Small intestine (tissue), 7 donors: ENCODE measurements around the gene CDH24. TPM values are rescaled to one million over a fixed set of nuclear protein-coding genes. Genes with fewer than 3 reads are reported as not detected.
A peak's percentile ranks its signal among the peaks of the same experiment; 100 is the strongest.
"Not testable (repeated sequence)": the region's sequence is repeated elsewhere in the genome, so short reads cannot be mapped to it uniquely, and the experiment has no call there.

Source experiments
- DNase-seq, 2 donors: peaks; one replicate each; pipeline versions ENCODE4 v3.0.0 to v3.0.0-alpha.2; 2013
- FAIRE-seq: peaks from 2 replicates; lab custom pipeline; 2012; peaks lifted over from hg19 to GRCh38; lab: Jason Lieb, UNC
- H3K27ac ChIP-seq, 3 donors: one replicate each; pipeline ENCODE4 v1.5.1; 2013; ENCODE audit warnings: low read length in 2 of 3, mild to moderate bottlenecking in 2 of 3, control low read depth in 1 of 3, inconsistent platforms in 1 of 3, low read depth in 1 of 3, moderate library complexity in 1 of 3
- H3K27me3 ChIP-seq, 3 donors: one replicate each; pipeline ENCODE4 v1.6.1; 2013; ENCODE audit warnings: low read length in 3 of 3, inconsistent platforms in 1 of 3; ENCODE audit not compliant: control insufficient read depth in 3 of 3, insufficient read depth in 3 of 3
- H3K36me3 ChIP-seq, 3 donors: one replicate each; pipeline ENCODE4 v1.6.1; 2013; ENCODE audit warnings: low read length in 3 of 3, inconsistent platforms in 1 of 3, low read depth in 1 of 3, mild to moderate bottlenecking in 1 of 3, moderate library complexity in 1 of 3; ENCODE audit not compliant: control insufficient read depth in 3 of 3, insufficient read depth in 2 of 3
- H3K4me1 ChIP-seq, 3 donors: one replicate each; pipeline ENCODE4 v1.6.1; 2013; ENCODE audit warnings: low read length in 2 of 3, inconsistent platforms in 1 of 3, low read depth in 1 of 3, mild to moderate bottlenecking in 1 of 3, moderate library complexity in 1 of 3; ENCODE audit not compliant: control insufficient read depth in 3 of 3, insufficient read depth in 2 of 3
- H3K4me3 ChIP-seq, 3 donors: one replicate each; pipeline ENCODE4 v1.5.1; 2013; ENCODE audit warnings: low read length in 3 of 3, control low read depth in 1 of 3, inconsistent platforms in 1 of 3, low read depth in 1 of 3, mild to moderate bottlenecking in 1 of 3, moderate library complexity in 1 of 3
- H3K9me3 ChIP-seq, 2 donors: one replicate each; pipeline ENCODE4 v1.6.1; 2013; ENCODE audit warnings: low read depth in 1 of 2, low read length in 1 of 2; ENCODE audit not compliant: control insufficient read depth in 2 of 2, insufficient read depth in 1 of 2
- WGBS, 3 donors: extraction: QIAGEN DNeasy Blood & Tissue Kit; methylation state at CpG; one replicate each; pipeline ENCODE4 v1.1.7; 2013; 5-methylcytosine and 5-hydroxymethylcytosine counted together
- polyA plus RNA-seq, 4 donors: library from polyadenylated mRNA; stranded (reverse) in 3 of 4; unstranded in 1 of 4; fragments of 200-250 nt in 3 of 4; fragments of 120-200 nt in 1 of 4; gene quantifications; one replicate each; pipeline versions ENCODE4 v1.2.1 to v1.2.3, GENCODE V29; 2013
- donor health status: healthy with polysubstance abuse.
- donor health status: control.
- donor health status: control.
- donor health status: Bipolar disorder and iron deficiency.
- donor health status: healthy.

The CDH24 gene
- polyA plus RNA-seq, 4 donors, result 0.22 to 4.3 (median 2.5) TPM

GRCh38 chr14:23005451-23006187 is 51.7 kb downstream of the CDH24 start:
- WGBS, 3 donors, result 67 to 71% (median 68%) methylated on average over 3 of the region's 3 CpGs
- no peak for FAIRE-seq
- peak overlapping the region in 2 of 3 donors; percentile 8 to 91 for H3K27ac ChIP-seq
- no peaks in the 10 kb centered on the region for H3K36me3 ChIP-seq
- H3K4me3 ChIP-seq, result peak overlapping the region in 2 of 3 donors; percentile 11 to 72
- no peak for DNase-seq
- H3K9me3 ChIP-seq, result no peaks in the 10 kb centered on the region
- peaks cover 0 to 20% (median 3%) of the 10 kb centered on the region in 3 donors for H3K4me1 ChIP-seq
- no peaks in the 10 kb centered on the region for H3K27me3 ChIP-seq

- not testable (repeated sequence) for DNase-seq, H3K9me3 ChIP-seq, H3K27ac ChIP-seq, H3K27me3 ChIP-seq, H3K36me3 ChIP-seq, H3K4me3 ChIP-seq, FAIRE-seq
- H3K4me1 ChIP-seq, result peaks cover 0 to 14% (median 3%) of the 10 kb centered on the region in 3 donors
- WGBS, 3 donors, result 94 to 97% (median 97%) methylated on average over 4 of the region's 4 CpGs
These were observed 53.0 kb downstream of the CDH24 start for GRCh38 chr14:23004274-23004673.

- DNase-seq, result no peak
- H3K36me3 ChIP-seq, result peaks cover 0 to 10% (median 0%) of the 10 kb centered on the region in 3 donors
- no peak overlapping the region for H3K27ac ChIP-seq
- H3K27me3 ChIP-seq, result no peaks in the 10 kb centered on the region
- FAIRE-seq, result no peak
- H3K4me3 ChIP-seq, result no peak overlapping the region
- 96 to 98% (median 97%) methylated on average over 3 of the region's 3 CpGs for WGBS, 3 donors
- H3K9me3 ChIP-seq, result no peaks in the 10 kb centered on the region
- peaks cover 0 to 11% (median 2%) of the 10 kb centered on the region in 3 donors for H3K4me1 ChIP-seq
These were observed 54.7 kb downstream of the CDH24 start for GRCh38 chr14:23002592-23002991.

GRCh38 chr14:23000860-23001259 is 56.5 kb downstream of the CDH24 start:
- no peak for DNase-seq
- H3K27ac ChIP-seq, result no peak overlapping the region
- WGBS, 3 donors, result 86 to 93% (median 92%) methylated on average over 2 of the region's 2 CpGs

GRCh38 chr14:22998329-22999012 is 58.8 kb downstream of the CDH24 start:
- 67 to 84% (median 77%) methylated on average over 16 of the region's 16 CpGs for WGBS, 3 donors
- H3K4me1 ChIP-seq, result no peaks in the 10 kb centered on the region
- H3K4me3 ChIP-seq, result no peak overlapping the region
- no peak overlapping the region for H3K27ac ChIP-seq
- H3K27me3 ChIP-seq, result no peaks in the 10 kb centered on the region
- DNase-seq (no peak), FAIRE-seq (no peak)
- H3K9me3 ChIP-seq, result no peaks in the 10 kb centered on the region
- peaks cover 0 to 18% (median 0%) of the 10 kb centered on the region in 3 donors for H3K36me3 ChIP-seq

More at GRCh38 chr14:23000860-23001259, 56.5 kb downstream of the CDH24 start:
- peaks cover 0 to 3% (median 0%) of the 10 kb centered on the region in 3 donors for H3K4me1 ChIP-seq
- peaks cover 0 to 12% (median 0%) of the 10 kb centered on the region in 3 donors for H3K36me3 ChIP-seq
- no peaks in the 10 kb centered on the region for H3K9me3 ChIP-seq
- H3K4me3 ChIP-seq, result no peak overlapping the region
- no peak for FAIRE-seq
- no peaks in the 10 kb centered on the region for H3K27me3 ChIP-seq

GRCh38 chr14:22997676-22998323 is 59.5 kb downstream of the CDH24 start:
- Histone ChIP-seq H3K27me3 (no peaks in the 10 kb centered on the region), H3K4me3 (no peak overlapping the region), H3K9me3 (no peaks in the 10 kb centered on the region), H3K36me3 (peaks cover 0 to 18% (median 0%) of the 10 kb centered on the region in 3 donors), H3K27ac (no peak overlapping the region), H3K4me1 (no peaks in the 10 kb centered on the region)
- 26 to 66% (median 53%) methylated on average over 9 of the region's 9 CpGs for WGBS, 3 donors
- FAIRE-seq, result no peak
- DNase-seq, result peak in 1 of 2 donors; percentile 27

Other genes with a start within 250 kb of the CDH24 start
- 100 to 1,000 TPM in 3 of 4 donors, 10 to 100 TPM in 1; 52.9 to 697 (median 287) TPM for gene SLC7A7, start 242.1 kb downstream of the CDH24 start, polyA plus RNA-seq
- 100 to 1,000 TPM; 106 to 164 (median 132) TPM for gene MRPL52, start 227.6 kb downstream of the CDH24 start, polyA plus RNA-seq
- gene MMP14, start 220.9 kb downstream of the CDH24 start, polyA plus RNA-seq, result 100 to 1,000 TPM in 1 of 4 donors, 10 to 100 TPM in 2, 1 to 10 TPM in 1; 6.9 to 105 (median 58.2) TPM
- 100 to 1,000 TPM in 1 of 4 donors, 10 to 100 TPM in 3; 19.7 to 107 (median 57.8) TPM for gene LRP10, start 185.8 kb downstream of the CDH24 start, polyA plus RNA-seq
- 1 to 10 TPM in 1 of 4 donors, under 1 TPM in 3; 0.45 to 1.1 (median 0.85) TPM for gene REM2, start 174.3 kb downstream of the CDH24 start, polyA plus RNA-seq
- gene RBM23, start 138.4 kb downstream of the CDH24 start, polyA plus RNA-seq, result 10 to 100 TPM; 35.8 to 77.8 (median 39.1) TPM
- 10 to 100 TPM; 13.4 to 58.7 (median 36.4) TPM for gene PRMT5, start 128.1 kb downstream of the CDH24 start, polyA plus RNA-seq
- 10 to 100 TPM; 34.0 to 59.6 (median 51.4) TPM for gene HAUS4, start 100.4 kb downstream of the CDH24 start, polyA plus RNA-seq
- 10 to 100 TPM in 2 of 4 donors, 1 to 10 TPM in 1, under 1 TPM in 1; 0.45 to 18.9 (median 8.5) TPM for gene AJUBA, start 75.0 kb downstream of the CDH24 start, polyA plus RNA-seq
- gene C14orf93, start 47.4 kb downstream of the CDH24 start, polyA plus RNA-seq, result 10 to 100 TPM in 1 of 4 donors, 1 to 10 TPM in 3; 4.9 to 17.0 (median 7.9) TPM
- gene PSMB5, start 22.6 kb downstream of the CDH24 start, polyA plus RNA-seq, result 100 to 1,000 TPM in 1 of 4 donors, 10 to 100 TPM in 3; 84.0 to 166 (median 92.8) TPM
- not detected for gene PSMB11, start 15.3 kb downstream of the CDH24 start, polyA plus RNA-seq
- 100 to 1,000 TPM in 1 of 4 donors, 10 to 100 TPM in 3; 53.8 to 228 (median 84.7) TPM for gene ACIN1, start 37.6 kb upstream of the CDH24 start, polyA plus RNA-seq
- gene C14orf119, start 38.0 kb upstream of the CDH24 start, polyA plus RNA-seq, result 10 to 100 TPM; 43.8 to 67.0 (median 64.8) TPM
- under 1 TPM in 1 of 4 donors, not detected in 3; 0.04 TPM for gene CIROP, start 47.5 kb upstream of the CDH24 start, polyA plus RNA-seq
- gene CEBPE, start 61.7 kb upstream of the CDH24 start, polyA plus RNA-seq, result under 1 TPM in 2 of 4 donors, not detected in 2; 0.13 to 0.81 TPM
- gene SLC7A8, start 126.1 kb upstream of the CDH24 start, polyA plus RNA-seq, result 10 to 100 TPM; 11.3 to 69.2 (median 39.9) TPM
- under 1 TPM in 3 of 4 donors, not detected in 1; 0.07 to 0.45 (median 0.27) TPM for gene RNF212B, start 180.4 kb upstream of the CDH24 start, polyA plus RNA-seq
- gene HOMEZ, start 228.6 kb upstream of the CDH24 start, polyA plus RNA-seq, result 10 to 100 TPM in 1 of 4 donors, 1 to 10 TPM in 3; 3.2 to 17.5 (median 7.6) TPM
- gene PPP1R3E, start 245.3 kb upstream of the CDH24 start, polyA plus RNA-seq, result 10 to 100 TPM in 2 of 4 donors, 1 to 10 TPM in 2; 6.7 to 27.0 (median 14.5) TPM
- gene BCL2L2, start 249.3 kb upstream of the CDH24 start, polyA plus RNA-seq, result 10 to 100 TPM; 30.8 to 50.0 (median 37.7) TPM